HG02678 (cell line): Measurements from ENCODE around the gene PLCH1.
"Not testable (repeated sequence)": the region's sequence is repeated elsewhere in the genome, so short reads cannot be mapped to it uniquely, and the experiment has no call there.

Source experiments
- ATAC-seq: cut with Tn5 transposase; IDR thresholded peaks from one replicate; pipeline ENCODE4 v1.9.1; 2021; ENCODE audit warnings: mild to moderate bottlenecking, moderate library complexity; ENCODE audit not compliant: unreplicated experiment

PLCH1 gene

DNA sequence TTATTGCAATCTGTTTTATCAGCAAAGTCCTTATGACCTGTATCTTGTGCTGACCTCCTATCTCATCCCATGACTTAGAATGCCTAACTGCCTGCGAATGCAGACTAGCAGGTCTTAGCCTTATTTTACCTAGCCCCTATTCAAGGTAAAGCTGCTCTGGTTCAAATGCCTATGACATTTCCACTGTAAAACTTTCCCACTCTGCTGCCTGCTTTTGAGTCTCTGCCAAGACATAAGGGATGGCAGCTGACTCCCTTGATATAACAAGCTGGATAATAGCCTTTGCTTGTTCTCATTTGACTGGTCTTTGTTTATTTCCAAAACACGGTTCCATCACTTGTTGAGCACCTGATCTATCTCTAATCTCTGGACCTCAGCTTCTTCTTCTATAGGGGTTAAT lies 319.5 kb downstream of the PLCH1 start:
- ATAC-seq, result no peak

DNA sequence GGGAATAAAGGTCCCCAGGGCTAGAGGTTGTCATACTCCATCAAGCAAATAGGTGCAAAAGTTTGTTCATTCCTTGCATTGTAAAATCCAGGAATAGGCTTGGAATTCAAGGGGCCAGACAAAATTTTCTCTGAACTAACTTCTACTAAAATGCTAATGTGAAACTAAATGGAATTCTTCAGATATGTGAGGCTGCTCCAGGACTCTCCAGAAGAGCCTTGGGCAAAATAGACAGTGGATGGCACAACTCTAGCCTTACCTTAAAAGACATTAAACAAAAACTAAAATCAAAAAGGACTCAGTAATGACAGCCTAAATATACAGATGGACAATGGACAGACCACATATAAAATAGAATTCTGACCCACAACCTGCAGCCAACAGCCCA lies 320.6 kb downstream of the PLCH1 start:
- ATAC-seq, result no peak

DNA sequence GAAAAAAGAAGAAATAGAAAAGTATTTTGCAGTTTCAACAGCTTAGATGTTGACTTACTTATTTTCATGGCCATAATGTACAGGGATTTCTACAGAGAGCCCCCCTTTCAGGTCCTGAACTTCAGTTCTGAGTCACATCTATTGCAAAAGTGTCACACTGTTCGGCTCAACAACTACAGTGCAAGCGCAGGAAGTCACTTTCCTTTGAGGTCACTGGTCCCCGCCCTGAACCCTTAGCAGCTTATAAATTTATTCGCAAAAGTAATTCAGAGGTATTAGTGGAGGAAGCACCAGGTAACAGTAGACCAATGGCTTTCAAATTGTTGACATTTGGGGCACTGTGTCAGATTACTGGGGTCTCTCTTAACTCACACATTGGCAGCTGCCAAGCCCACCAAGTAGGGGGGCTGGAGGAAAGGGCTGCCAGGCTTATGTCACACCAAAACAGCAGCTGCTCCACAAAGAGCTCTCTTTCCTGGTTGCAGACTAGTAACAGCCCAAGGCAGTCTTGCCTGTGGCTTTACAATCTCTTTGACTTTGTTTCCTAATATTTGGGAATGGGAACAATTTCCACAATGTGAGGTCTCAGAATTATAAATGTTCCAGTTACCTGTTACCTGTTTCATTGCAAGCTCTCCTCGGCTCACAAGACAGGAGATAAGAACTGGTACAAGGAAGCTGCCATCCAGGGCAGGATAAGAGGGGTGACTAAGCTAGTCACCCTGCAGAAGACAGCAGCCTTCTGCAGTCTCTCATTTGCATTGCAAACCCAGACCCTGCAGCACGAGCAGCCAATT lies 321.1 kb downstream of the PLCH1 start:
- ATAC-seq, result no peak

DNA sequence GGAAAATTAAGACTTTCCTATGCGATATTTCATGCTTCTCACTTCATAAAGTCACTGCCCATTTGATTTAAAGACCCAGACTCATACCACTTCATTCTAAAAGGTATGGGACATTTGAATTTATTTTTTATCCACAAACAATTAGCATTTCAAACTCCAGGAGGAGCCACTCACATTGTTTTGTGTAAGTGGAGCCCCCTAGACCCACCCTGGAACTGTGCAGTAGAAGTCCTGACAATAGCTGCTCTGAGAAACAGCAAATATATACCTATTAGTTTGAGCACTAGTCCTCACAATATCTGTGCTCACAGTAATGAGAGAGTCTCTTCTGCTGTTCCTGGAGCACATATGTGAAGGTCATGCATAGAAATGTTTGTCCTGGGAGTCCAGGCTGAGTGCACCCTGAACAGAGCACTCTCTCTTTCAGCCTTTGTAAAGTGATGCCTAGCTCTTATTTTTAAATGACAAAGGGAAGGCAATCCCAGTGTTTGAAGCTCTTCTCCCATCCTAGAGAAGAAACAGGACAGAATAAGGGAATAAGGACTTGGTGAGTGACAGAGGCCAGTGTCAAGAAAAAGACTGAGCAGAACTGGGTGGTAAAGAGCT lies 323.9 kb downstream of the PLCH1 start:
- ATAC-seq, result no peak

DNA sequence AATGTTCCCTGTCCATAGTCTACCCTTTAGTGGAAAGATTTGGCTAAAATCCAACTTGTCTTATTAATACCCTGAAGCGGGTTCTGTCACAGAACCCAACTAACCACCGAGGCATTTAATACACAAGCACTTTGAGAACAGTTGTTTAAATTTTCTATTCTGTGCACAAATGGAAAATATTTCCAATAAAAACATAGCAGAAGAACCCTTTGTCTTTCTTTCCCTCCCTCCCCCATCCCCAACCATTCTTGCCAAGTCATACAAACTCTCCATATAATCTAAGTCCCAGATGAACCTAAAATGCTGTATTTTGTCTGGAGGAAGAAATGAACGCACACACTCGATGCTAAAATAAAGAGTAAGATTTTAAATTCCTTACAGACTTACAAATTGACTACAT lies 324.5 kb downstream of the PLCH1 start:
- no peak for ATAC-seq

DNA sequence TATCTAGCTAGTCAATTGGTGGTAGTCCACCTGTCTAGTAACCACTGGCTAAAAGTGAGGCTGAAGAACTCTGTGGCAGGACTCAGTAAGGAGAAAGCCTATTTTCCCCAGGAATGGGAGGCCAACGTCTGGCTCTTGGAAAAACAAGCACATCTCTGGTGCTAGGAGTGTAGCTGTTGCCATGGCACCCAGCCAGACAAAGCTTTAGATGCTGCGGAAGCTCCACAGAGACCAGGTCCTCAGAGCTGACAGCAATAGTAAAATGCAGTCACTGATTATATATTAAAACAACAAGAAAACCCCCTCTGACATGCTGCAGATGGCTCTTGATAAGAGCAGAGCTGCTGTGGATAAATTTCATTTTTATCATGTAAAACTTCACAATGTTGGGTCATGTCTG lies 326.5 kb downstream of the PLCH1 start:
- ATAC-seq, result no peak

DNA sequence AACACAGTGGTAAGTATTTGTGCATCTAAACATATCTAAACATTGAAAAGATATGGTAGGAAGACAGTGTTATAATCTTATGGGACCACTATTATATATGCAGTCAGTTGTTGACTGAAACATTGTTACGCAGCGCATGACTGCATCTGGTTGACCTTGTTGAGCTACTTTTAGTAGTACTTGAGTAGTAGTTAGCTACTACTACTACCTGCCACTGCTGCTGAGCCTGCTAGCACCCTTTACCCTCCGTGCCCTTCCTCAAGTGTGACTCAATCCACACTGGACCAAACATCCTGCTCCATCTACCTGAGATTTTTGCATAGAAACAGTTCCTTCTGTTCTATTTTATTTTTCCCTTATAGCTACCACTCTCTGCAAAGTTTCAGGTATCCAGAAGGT lies 327.8 kb downstream of the PLCH1 start:
- no peak for ATAC-seq

DNA sequence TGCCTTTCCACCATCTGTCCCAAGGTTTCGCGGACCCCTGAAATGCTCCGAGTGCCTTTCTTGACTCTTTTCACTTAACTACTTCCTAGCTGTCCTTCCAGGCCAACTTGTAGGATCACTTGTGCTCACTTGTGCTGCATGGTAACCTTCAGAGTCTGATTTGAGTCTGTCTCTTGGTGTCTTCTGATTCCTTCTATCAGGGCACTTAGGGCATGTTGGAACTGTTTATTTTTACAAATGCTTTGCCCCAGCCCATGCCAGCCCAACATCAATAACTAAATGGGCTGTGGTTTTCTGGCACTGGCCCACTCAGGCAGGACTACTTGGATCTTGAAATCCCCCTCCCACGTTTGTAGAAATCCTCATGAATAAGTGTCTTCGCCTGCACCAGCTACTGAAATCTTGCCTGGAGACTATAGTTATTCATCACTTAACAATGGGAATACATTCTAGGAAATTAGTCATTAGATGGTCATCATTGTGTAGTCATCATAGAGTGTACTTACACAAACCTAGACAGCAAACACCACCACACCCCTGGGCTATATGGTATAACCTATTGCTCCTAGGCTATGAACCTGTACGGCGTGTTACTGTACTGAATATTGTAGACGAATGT lies 328.3 kb downstream of the PLCH1 start:
- ATAC-seq, result no peak

DNA sequence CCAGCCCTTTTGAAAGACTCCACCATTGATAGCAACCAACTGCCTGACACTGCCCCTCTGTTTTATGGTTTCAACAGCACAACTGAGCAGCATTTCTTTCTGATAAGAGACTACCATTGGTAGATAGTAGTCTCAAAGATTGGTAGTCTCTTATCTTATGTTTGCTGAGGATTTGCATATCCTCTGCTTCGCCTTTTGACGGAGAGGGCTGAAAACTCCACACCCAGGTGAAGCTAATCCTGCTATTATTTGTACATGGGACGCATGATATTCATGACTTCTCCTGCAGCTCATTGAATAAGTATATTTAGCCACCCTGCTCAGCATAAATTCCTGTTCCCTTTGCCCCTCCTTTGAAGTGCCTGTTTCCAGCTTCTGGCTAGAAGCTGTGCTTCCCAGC lies 332.0 kb downstream of the PLCH1 start:
- no peak for ATAC-seq

DNA sequence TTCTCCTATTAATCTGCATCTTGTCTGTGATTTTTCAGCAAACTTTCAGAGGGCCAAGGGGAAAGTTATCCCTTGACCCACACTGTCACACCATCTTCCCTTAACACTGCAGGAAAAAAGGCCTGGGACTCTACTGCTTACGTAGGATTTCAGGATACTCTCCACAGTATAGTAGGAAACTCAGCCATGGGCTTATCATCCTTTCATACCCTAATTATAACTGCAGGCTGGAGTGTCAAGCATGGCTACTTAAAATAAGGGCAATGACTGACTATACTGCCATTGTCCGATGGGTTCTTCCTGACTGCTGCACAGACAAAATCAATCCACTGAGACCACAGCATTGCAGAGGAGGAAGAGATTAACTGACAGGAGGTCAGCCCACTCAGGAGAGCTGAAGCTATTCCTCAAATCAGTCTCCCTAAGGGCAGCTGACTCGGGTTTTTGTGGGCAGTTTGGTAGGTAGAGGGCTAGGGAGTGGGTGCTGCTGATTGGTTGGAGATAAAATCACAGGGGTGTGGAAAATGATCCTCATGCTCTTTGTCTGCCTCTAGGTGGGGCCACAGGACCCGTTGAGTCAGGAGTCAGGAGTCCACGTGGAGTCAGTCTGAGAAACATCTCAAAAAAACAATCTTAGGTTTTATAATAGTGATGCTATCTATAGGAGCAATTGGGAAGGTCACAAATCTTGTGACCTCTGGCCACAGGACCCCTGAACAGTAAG lies 333.2 kb downstream of the PLCH1 start:
- no peak for ATAC-seq

DNA sequence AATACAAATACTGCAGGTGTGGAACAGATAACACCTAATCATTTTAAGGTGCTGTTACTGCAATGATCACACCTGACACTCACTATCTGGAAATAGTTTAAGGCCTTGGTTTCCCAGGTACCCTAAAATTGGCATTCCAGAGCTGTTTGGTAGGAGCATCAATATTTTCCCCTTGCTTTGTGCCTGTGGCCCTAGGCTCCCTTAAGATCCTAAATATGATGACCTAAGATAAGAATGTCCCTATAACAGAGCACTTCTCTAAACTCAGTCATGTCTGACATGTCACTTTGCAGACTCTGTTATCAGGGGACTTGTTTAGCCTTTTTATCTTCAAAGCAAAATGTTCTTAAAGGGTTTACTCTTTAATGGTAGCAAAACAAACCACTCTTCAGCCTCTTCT lies 335.5 kb downstream of the PLCH1 start:
- ATAC-seq, result no peak

DNA sequence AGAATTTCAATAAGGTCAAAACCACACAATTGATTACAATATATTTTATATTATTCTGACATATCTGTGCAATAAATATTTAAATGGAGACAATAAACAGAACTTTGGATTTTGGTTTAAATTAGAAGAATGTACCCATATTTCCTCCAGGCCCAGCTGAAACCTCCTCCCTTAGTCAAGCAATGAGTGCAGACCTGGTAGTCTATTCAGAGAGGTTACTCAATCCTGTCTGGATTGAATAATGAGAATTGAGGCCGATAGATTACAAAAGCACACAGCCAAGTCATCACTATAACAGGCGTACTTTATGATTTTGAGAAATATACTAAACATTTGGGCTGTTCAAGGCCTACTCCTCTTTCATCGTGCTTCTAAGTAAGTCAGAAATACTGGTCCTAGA lies 336.9 kb downstream of the PLCH1 start:
- ATAC-seq, result no peak

DNA sequence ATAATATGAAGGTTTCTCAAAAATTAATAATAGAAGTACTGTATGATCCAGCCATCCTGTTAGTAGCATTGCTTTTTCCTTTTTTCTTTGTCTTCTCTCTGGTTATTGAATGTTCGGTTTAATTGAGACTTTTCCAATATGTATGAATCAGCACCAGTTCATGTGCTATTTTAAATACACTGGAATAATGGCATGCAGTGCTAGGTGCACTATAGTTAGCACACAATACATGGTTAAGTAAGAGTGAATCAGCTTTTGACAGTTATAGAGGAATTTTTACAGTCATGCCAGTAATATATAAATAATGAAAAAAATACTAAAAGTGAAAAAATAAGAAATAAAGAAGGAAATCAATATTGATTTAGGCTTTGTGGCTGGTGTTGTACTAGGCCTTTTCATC lies 337.5 kb downstream of the PLCH1 start:
- no peak for ATAC-seq

DNA sequence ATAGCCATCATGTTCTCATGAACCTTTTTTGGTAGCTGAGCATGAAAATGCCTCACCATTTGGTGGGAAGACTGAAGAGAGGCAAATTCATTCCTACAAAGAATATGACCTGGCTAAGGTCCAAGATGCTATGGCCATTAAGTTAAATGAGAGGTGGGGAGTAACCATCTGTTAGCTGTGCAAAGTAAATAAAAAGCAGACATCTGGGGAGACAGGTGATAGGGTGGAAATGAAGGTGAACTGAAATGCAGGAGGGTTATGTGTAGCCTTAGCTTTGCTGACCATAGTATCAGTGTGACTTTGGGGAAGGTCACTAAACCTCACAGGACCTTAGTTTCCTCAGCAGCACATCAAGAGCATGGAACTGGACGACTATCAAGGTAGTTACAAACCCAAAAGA lies 340.4 kb downstream of the PLCH1 start:
- no peak for ATAC-seq

DNA sequence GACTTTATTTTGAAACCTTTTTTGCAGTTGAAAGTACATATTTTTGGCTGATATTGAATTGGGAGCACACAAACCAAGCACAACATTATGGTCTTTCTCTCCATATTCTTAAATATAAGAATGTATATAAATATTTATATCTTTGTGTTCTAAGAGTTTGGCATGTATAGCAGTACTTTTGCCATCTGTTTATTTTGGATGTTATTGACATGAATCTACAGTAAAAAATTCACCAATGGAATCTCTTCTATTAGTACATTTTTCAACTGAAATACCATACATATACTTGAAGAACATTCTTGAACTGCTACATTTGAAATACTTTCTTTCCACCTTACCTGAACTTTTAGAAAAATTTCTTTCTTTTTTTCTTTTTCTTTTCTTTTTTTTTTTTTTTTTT lies 342.2 kb downstream of the PLCH1 start:
- ATAC-seq, result no peak

DNA sequence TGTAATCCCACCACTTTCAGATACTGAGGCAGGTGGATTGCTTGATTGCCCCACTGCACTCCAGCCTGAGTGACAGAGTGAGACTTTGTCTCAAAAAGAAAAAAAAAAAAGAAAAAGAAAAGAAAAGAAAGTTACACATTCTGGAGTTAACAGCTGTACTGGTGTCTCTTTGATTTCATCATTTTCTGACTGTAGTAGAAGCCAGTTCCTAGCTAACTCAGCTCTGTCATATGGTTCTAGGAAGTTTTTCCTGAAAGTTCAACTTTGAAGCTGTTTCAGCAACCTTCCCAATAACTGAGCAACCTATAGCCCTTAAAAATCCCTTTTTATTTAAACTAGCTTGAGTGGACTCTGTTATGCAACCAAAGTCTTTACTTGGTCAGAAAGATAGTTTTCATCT lies 346.8 kb downstream of the PLCH1 start:
- ATAC-seq, result no peak

DNA sequence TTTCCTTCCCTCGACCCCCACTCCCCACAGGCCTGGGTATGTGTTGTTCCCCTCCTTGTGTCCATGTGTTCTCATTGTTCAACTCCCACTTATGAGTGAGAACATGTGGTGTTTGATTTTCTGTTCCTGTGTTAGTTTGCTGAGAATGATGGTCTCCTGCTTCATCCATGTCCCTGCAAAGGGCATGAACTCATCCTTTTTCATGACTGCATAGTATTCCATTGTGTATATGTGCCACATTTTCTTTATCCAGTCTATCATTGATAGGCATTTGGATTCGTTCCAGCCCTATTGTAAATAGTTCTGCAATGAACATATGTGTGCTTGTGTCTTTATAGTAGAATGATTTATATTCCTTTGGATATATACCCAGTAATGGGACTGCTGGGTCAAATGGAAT lies 350.0 kb downstream of the PLCH1 start:
- ATAC-seq, result not testable (repeated sequence)

DNA sequence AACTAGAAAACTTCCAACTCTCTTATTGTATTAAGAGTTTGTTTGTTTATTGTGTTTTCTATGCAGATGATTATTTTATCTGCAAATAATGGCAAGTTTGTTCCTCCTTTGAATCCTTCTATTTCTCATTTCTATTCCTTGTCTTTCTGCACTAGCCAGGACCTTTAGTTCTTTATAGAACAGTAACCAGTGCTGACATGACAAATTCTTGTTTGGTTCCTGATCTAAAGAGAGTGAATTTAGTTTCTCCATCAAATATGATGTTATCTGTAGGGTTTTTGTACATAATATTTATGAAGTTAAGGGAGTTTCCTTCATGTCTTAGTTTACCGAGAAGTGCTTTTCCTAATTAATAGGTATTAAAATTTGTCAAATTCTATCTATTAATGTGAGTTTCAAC lies 350.6 kb downstream of the PLCH1 start:
- no peak for ATAC-seq

DNA sequence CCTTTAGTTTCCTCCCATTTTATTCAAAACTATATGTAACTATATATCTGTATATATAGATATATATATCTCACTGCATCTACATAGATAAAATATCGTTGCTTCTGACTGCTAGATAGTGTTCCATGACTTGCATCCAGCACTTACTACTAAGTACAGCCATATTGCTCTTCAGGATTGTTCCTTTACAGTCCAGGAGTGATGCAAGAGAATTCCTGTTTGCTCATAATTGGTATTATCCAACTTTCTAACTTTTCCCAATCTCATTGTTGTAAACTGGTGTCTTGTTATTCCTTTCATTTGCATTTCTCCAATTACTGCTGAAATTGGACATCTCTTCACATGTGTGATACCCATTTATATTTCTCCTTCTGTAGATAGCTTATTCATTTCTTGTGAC lies 351.6 kb downstream of the PLCH1 start:
- ATAC-seq, result no peak

DNA sequence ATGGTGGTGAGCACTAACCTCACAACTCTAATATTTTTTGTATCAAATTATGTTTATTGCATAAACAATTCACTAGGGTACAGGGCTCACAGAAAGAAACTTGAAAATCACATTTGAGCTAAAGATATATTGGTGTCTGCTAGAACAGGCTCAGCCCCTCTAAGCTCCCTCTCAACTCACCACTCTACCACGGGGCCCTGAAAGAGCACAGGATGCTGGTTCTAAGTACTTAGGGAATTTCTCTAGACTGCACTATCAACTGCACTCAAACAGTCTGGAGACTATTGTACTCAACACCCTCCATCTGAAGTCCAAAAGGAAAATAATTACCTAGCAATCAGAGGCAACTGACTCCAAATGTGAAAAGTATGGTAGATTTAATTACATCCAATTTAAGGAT lies 352.7 kb downstream of the PLCH1 start:
- no peak for ATAC-seq

DNA sequence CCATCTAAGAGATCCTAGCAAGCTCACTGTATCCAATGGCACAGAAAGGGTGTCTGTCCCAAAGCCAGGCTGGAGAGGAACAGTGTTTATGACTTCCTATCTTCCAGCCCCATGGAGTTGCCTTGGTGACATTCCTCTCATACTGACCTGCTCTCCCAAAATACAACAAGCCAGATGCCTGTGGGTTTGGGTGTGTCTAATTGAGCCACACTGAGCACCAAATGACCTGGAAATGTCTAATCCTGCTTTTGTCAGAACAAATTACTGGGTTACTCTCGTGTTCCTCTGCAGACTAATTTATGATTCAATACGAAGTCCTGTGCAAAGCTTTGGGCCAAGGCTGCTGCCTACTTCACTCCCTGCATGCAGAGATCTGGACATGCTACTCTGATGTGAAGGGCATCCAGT lies 353.3 kb downstream of the PLCH1 start:
- ATAC-seq, result no peak

DNA sequence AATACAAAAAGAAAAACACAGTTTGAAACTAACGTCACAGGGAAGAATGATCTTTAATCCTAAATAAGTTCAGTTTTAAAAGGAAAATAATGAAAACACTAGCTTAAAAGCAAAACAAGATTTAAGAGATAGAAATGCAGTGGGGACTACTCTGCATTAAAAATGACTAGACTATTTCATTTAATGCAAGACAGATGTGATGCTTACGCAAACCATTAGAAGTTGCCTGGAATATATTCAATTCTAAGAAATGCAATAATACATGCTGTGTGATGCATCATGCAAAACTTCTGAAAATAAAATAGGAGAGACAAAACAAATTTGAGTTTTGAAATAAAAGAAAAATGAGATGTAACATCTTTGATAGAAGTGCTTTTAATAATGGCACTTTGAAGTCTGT lies 353.8 kb downstream of the PLCH1 start:
- no peak for ATAC-seq
